ENCODE measurements around the gene PCDHGC5.

PCDHGC5 gene

GRCh38 chr5:141491323-141492167 is 2.7 kb downstream of the PCDHGC5 start:
- DNase-seq, result no peak

GRCh38 chr5:141492168-141492885 is 3.4 kb downstream of the PCDHGC5 start:
- DNase-seq, result no peak

- no peak for DNase-seq
These were observed 4.9 kb downstream of the PCDHGC5 start for GRCh38 chr5:141493500-141494422.

- DNase-seq, result no peak
These were observed 6.0 kb downstream of the PCDHGC5 start for GRCh38 chr5:141494761-141495452.

- DNase-seq, result no peak
These were observed 6.6 kb downstream of the PCDHGC5 start for GRCh38 chr5:141495453-141495811.

DNA sequence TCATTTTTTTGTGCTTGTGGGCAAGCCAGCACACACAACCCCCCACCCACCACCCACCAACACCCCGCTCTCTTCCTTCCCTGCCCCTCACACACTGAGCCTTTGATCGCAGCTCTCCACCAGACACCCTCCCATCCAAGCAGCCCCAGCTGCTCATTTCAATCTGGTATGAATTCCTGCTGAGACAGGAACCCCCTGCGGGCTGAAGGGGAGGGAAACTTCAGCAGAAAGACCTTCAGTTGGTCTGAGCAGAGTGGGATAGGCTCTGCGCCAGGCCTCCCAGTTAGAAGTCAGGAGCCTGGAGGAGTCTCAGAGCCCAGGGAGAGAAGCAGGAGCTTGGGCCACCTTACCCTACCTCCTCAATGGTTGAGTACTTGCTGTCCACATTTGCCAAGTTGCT is 7.2 kb downstream of the PCDHGC5 start:
- no peak for DNase-seq

DNA sequence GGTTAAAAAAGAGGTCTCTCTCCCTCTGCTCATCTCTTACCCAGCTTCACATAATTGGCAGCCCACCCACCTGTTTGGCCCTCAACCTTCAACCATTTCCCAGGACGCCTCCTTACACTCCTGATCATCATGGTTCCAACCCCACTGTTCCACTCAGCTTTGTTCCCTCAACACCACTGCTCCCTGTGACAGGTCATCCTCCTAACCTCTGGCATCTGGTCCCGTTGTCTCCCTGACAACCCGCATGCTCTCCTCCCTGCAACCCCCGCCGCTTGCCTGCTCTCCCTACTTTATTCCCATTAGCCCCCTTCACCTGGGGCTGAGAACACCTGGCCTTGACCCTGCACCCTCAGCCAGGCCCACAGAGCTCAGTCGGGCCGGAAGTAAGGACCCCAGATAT is 12.9 kb downstream of the PCDHGC5 start:
- DNase-seq, result no peak

DNA sequence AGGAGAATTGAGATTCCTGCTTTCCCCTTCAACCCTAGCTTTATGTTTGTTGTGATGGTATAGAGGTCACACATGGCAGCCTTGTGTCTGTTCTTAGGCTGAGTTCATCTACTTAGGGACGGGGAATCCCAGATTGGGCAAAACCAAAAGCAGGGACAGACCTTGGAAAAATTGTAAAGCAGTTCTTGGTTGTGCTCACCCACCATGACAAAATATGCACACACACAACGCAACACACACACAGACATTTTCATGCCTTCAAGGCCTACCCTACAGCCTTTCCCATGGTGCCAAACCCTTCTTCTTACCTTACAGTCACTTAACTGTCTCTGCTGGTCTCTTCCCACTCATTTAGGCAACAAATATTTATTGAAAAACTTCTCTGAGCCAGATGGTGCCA is 14.8 kb downstream of the PCDHGC5 start:
- no peak for DNase-seq

DNA sequence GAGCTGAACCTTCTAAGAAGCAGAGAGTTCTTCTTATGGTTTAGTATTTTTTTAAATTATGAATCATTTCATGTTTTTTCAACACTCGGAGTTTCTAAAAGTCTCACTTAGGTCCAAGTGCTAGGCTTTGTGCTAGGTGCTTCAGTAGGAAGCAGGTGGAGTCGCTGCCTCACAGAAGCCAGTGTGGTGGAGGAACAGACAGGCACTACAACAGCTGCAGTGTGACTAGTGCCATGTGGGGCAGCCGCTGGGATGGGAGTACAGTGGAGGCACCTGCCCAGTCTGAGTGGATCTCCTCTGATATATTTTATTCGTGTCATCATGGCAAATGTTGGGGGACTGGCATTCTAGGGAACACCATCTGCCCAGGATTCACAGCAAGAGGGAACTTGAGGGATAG is 15.3 kb downstream of the PCDHGC5 start:
- DNase-seq, result peak; percentile 10

DNA sequence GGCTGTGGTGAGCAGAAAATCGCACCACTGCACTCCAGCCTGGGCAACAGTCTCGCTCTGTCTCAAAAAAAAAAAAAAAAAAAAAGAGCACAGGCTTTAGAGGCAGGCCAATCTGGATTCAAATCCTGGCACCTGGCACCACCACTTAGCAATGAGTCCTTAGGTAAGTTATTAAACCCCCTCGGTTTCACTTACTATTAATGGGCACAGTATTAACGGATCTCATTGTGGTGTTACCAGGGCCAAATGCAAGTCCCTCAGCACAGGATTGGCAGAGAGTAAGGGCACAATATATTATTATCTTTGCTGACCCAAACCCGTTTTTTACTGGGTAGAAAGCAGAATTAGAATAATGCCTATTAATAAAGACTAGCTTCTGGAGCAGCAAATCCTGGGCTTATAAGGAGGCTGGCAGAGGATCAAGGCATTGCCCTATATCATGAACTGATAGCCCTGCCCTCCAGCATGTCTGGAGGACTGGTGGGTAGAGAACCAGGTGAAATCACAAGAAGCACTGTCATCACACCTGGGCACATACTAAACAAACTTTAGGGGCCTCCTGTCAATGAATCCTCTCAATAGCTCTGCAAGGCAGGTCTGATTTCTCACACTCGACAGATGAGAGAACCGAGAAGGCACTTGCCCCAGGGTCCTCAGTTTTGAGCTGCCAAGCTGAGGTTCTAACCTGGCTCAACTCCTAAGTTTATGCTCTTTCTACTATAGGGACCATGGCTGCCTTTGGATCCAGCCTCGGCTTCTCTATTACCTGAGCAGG is 17.7 kb downstream of the PCDHGC5 start:
- DNase-seq, result no peak

GRCh38 chr5:141507387-141508091 is 18.7 kb downstream of the PCDHGC5 start:
- DNase-seq, result no peak

DNA sequence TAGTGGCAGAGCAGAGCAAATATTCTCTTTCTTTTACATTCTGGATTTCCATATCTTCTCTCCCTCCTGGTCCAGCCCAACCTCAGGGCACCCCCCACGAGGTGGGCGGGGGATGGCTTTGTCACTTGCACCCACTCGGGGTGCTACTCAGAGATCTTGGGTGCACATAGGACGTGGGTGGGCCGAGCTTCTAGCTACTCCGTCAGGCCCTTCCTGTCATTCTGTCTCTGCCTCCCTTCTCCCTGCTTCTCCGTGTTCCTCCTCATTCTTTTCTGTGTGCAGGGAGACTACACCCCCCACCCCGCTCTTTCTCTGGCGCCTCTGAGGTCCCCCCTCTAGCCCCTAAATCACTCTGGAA is 19.5 kb downstream of the PCDHGC5 start:
- DNase-seq, result no peak

GRCh38 chr5:141508798-141509611 is 20.1 kb downstream of the PCDHGC5 start:
- DNase-seq, result peak; percentile 80

DNA sequence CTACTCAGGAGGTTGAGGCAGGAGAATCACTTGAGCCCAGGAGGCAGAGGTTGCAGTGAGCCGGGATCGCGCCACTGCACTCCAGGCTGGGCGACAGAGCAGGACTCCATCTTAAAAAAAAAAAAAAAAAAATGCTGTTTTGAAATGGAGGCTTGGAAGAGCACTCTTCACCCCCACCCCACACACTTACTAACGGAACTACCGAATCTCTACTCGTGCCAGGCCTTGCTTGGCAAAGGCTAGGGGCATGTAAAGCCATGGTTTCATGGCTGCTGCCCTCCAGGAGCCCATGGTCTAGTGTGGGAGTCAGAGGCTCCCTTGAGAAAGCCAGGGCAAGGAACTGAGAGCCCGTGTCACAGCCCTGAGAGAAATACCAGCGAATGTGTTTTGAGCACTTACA is 21.3 kb downstream of the PCDHGC5 start:
- no peak for DNase-seq

DNA sequence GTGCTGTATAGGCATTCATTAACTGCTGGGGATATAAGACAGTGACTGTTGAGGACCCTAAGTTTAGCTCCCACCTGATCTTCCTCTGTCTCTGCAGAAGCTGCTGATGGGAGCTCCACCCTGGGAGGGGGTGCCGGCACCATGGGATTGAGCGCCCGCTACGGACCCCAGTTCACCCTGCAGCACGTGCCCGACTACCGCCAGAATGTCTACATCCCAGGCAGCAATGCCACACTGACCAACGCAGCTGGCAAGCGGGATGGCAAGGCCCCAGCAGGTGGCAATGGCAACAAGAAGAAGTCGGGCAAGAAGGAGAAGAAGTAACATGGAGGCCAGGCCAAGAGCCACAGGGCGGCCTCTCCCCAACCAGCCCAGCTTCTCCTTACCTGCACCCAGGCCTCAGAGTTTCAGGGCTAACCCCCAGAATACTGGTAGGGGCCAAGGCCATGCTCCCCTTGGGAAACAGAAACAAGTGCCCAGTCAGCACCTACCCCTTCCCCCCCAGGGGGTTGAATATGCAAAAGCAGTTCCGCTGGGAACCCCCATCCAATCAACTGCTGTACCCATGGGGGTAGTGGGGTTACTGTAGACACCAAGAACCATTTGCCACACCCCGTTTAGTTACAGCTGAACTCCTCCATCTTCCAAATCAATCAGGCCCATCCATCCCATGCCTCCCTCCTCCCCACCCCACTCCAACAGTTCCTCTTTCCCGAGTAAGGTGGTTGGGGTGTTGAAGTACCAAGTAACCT is 22.1 kb downstream of the PCDHGC5 start:
- no peak for DNase-seq

DNA sequence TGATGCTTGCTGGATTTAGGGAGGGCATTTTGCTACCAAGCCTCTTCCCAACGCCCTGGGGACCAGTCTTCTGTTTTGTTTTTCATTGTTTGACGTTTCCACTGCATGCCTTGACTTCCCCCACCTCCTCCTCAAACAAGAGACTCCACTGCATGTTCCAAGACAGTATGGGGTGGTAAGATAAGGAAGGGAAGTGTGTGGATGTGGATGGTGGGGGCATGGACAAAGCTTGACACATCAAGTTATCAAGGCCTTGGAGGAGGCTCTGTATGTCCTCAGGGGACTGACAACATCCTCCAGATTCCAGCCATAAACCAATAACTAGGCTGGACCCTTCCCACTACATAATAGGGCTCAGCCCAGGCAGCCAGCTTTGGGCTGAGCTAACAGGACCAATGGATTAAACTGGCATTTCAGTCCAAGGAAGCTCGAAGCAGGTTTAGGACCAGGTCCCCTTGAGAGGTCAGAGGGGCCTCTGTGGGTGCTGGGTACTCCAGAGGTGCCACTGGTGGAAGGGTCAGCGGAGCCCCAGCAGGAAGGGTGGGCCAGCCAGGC is 23.0 kb downstream of the PCDHGC5 start:
- DNase-seq, result no peak

DNA sequence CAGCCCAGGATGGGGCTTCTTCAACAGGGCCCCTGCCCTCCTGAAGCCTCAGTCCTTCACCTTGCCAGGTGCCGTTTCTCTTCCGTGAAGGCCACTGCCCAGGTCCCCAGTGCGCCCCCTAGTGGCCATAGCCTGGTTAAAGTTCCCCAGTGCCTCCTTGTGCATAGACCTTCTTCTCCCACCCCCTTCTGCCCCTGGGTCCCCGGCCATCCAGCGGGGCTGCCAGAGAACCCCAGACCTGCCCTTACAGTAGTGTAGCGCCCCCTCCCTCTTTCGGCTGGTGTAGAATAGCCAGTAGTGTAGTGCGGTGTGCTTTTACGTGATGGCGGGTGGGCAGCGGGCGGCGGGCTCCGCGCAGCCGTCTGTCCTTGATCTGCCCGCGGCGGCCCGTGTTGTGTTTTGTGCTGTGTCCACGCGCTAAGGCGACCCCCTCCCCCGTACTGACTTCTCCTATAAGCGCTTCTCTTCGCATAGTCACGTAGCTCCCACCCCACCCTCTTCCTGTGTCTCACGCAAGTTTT is 23.6 kb downstream of the PCDHGC5 start:
- DNase-seq, result peak; percentile 76

- DNase-seq, result peak; percentile 72
These were observed 24.2 kb downstream of the PCDHGC5 start for GRCh38 chr5:141512911-141513626.

Data from NCI-H1694 (cell line).